DND-41 (cell line): ENCODE results near the gene COL6A5.

ENCODE experiments used
- ATAC-seq: fragments of 200-7000 bp; cut with Tn5 transposase; 3 replicates; pipeline ENCODE4 v1.9.1; 2021; ENCODE audit warnings: low read depth; ENCODE audit not compliant: insufficient read depth
- DNase-seq: peaks from one replicate; pipeline ENCODE4 v3.0.0-alpha.2; 2020
- H2AFZ ChIP-seq: 2 replicates; pipeline ENCODE4 v1.6.0; 2012; ENCODE audit warnings: low read depth, low read length
- H3K27ac ChIP-seq: 2 replicates; pipeline ENCODE4 v1.5.1; 2012; ENCODE audit warnings: low read length, inconsistent platforms
- H3K27me3 ChIP-seq: fragments of 200-600 bp; sonication (generic); 2 replicates; pipeline ENCODE4 v1.6.0; 2012; ENCODE audit warnings: low read length, mild to moderate bottlenecking, inconsistent platforms; ENCODE audit not compliant: insufficient read depth, poor library complexity
- H3K36me3 ChIP-seq: 2 replicates; pipeline ENCODE4 v1.5.1; 2012; ENCODE audit warnings: low read length, inconsistent platforms; ENCODE audit not compliant: insufficient read depth
- H3K4me1 ChIP-seq: 2 replicates; pipeline ENCODE4 v1.5.1; 2012; ENCODE audit warnings: mild to moderate bottlenecking, low read length; ENCODE audit not compliant: insufficient read depth
- H3K4me2 ChIP-seq: 2 replicates; pipeline ENCODE4 v1.6.0; 2012; ENCODE audit warnings: mild to moderate bottlenecking, moderate library complexity, low read length, inconsistent platforms; ENCODE audit not compliant: insufficient read depth
- H3K4me3 ChIP-seq, 2 experiments: fragments of 200-600 bp in 1 of 2; shearing (Covaris generic) in 1 of 2; 2 replicates each; pipeline ENCODE4 v1.5.1; 2012 to 2016; ENCODE audit warnings: inconsistent platforms in 2 of 2, low read length in 2 of 2, mild to moderate bottlenecking in 2 of 2, low read depth in 1 of 2, moderate library complexity in 1 of 2
- H3K79me2 ChIP-seq: 2 replicates; pipeline ENCODE4 v1.6.0; 2012; ENCODE audit warnings: low read length, inconsistent platforms; ENCODE audit not compliant: insufficient read depth
- H3K9ac ChIP-seq: 2 replicates; pipeline ENCODE4 v1.6.0; 2012; ENCODE audit warnings: low read depth, mild to moderate bottlenecking, inconsistent platforms, low read length, moderate library complexity
- H3K9me3 ChIP-seq: 2 replicates; pipeline ENCODE4 v1.5.1; 2012; ENCODE audit warnings: low read length, moderate library complexity, mild to moderate bottlenecking, inconsistent platforms; ENCODE audit not compliant: insufficient read depth, severe bottlenecking
- H4K20me1 ChIP-seq: 2 replicates; pipeline ENCODE4 v1.6.0; 2012; ENCODE audit warnings: low read length; ENCODE audit not compliant: insufficient read depth
- EZH2 ChIP-seq: IDR thresholded peaks from 3 replicates; pipeline ENCODE4 v1.6.1; 2012; ENCODE audit warnings: borderline replicate concordance, low read depth, mild to moderate bottlenecking, moderate library complexity, low read length, inconsistent platforms; ENCODE audit not compliant: severe bottlenecking
- TF ChIP-seq, protein P1 (sequence below): IDR thresholded peaks from 2 replicates; pipeline ENCODE4 v1.5.1; 2012; ENCODE audit warnings: borderline replicate concordance, low read length, moderate library complexity, mild to moderate bottlenecking; ENCODE audit not compliant: poor library complexity, severe bottlenecking; ENCODE audit errors: extremely low read depth

The COL6A5 gene

DNA sequence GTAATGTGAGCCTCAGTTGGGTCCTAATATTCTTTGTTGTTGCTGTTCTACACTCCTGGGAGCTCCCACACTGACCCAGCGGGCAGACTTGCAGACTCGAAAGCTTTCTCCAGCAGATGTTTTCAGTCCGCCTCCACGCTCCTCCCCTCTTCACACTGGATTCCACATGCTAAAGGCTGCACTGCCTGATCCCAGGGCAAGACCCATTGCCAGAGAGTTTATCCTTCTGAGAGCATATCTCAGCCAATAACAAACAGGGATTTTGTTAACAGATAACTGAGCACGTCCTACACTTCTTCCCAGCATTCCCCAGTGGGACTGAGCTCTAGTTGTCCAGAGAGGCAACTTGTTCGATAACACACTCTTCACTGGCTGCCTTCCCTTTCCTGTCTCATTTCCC, 163.5 kb downstream of the COL6A5 start:
- DNase-seq (no peak), ATAC-seq (no peak)
- H3K9ac ChIP-seq = no peak overlapping the region
- no peak overlapping the region for H3K27ac ChIP-seq
- H3K4me2 ChIP-seq = no peak overlapping the region
- H3K4me1 ChIP-seq = no peaks in the 10 kb centered on the region
- peaks cover 22% of the 10 kb centered on the region for H3K27me3 ChIP-seq
- H3K79me2 ChIP-seq = no peaks in the 10 kb centered on the region
- no peak overlapping the region for H2AFZ ChIP-seq
- no peaks in the 10 kb centered on the region for H4K20me1 ChIP-seq
- no peak for TF ChIP-seq EZH2
- TF ChIP-seq, protein P1, sequence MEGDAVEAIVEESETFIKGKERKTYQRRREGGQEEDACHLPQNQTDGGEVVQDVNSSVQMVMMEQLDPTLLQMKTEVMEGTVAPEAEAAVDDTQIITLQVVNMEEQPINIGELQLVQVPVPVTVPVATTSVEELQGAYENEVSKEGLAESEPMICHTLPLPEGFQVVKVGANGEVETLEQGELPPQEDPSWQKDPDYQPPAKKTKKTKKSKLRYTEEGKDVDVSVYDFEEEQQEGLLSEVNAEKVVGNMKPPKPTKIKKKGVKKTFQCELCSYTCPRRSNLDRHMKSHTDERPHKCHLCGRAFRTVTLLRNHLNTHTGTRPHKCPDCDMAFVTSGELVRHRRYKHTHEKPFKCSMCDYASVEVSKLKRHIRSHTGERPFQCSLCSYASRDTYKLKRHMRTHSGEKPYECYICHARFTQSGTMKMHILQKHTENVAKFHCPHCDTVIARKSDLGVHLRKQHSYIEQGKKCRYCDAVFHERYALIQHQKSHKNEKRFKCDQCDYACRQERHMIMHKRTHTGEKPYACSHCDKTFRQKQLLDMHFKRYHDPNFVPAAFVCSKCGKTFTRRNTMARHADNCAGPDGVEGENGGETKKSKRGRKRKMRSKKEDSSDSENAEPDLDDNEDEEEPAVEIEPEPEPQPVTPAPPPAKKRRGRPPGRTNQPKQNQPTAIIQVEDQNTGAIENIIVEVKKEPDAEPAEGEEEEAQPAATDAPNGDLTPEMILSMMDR = no peak
- H3K4me3 ChIP-seq = no peak overlapping the region
- H3K9me3 ChIP-seq = no peaks in the 10 kb centered on the region
- no peaks in the 10 kb centered on the region for H3K36me3 ChIP-seq

DNA sequence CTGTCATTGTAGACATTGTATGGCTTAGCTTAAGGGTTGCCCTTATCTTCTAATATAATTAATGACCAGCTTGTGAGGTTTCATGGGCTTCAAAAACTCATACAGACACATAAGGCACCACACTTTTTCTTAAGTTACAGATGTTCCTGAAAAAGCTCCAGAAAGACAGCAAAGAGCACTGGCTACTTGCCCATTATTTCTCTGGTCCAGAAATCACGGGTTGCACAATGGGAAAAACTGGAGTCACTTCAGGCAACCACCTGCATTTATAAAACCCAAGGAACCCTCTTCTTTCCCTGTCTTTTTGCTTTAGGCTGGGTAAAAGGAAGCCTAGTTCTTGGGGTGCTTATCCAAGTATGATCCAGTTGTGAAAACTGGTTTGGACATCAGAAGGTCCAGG, 169.2 kb downstream of the COL6A5 start:
- H3K4me2 ChIP-seq = no peak overlapping the region
- no peaks in the 10 kb centered on the region for H4K20me1 ChIP-seq
- no peak overlapping the region for H3K4me3 ChIP-seq
- no peaks in the 10 kb centered on the region for H3K36me3 ChIP-seq
- no peaks in the 10 kb centered on the region for H3K9me3 ChIP-seq
- no peaks in the 10 kb centered on the region for H3K79me2 ChIP-seq
- no peak overlapping the region for H3K27ac ChIP-seq
- peaks cover 7% of the 10 kb centered on the region for H3K27me3 ChIP-seq
- no peak for TF ChIP-seq EZH2
- TF ChIP-seq, protein P1 = no peak
- no peak overlapping the region for H3K9ac ChIP-seq
- DNase-seq (no peak), ATAC-seq (no peak)
- no peak overlapping the region for H2AFZ ChIP-seq
- no peaks in the 10 kb centered on the region for H3K4me1 ChIP-seq

DNA sequence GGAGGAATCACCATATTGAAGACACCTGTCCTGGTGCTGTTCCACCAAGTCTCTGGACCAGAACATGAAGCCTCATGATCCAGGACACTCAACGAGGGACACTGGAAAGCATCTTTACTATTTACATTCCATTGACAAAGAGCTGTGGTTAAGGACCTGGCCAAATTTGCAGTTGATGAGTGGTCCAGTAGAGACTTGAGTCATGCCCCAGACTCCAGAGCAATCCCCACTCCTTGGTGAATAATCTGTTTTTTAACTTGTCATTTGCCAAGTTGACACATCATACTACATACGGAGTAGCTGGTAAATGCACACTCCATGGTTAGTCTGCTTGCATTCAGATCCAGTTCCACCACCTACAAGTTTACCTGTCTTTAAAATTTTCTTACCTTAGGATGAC, 170.3 kb downstream of the COL6A5 start:
- TF ChIP-seq, protein P1 = no peak
- no peak for TF ChIP-seq EZH2
- Histone ChIP-seq H3K4me2 (no peak overlapping the region), H4K20me1 (no peaks in the 10 kb centered on the region)

More for the DNA sequence above, 170.3 kb downstream of the COL6A5 start:
- H2AFZ ChIP-seq = no peak overlapping the region
- H3K4me3 ChIP-seq = no peak overlapping the region
- H3K27me3 ChIP-seq = peaks cover 10% of the 10 kb centered on the region
- ATAC-seq = no peak
- H3K4me1 ChIP-seq = no peaks in the 10 kb centered on the region
- no peaks in the 10 kb centered on the region for H3K36me3 ChIP-seq
- no peaks in the 10 kb centered on the region for H3K79me2 ChIP-seq
- no peak for DNase-seq
- no peaks in the 10 kb centered on the region for H3K9me3 ChIP-seq
- H3K9ac ChIP-seq = no peak overlapping the region
- H3K27ac ChIP-seq = no peak overlapping the region
